Measurements from ENCODE around the gene SDHC.

DNA sequence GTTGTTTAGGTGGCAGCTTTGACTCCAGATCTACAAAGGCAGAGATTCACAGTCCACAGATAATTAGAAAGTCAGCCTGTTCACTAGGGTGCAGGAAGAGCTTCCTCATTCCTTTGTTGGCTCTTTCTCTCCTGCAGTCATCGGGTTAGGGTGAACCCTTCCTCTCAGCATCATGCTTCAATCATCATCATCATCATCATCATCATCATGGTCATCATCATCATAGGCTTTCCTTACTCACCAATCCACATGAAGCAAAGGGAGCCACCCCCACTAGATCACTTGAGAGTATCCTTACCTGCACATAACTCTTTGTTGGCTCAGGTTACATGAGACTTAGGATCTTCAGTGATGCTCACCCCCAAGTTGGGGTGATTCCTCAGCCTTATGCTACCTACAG, 23.4 kb upstream of the SDHC start:
- TF ChIP-seq EGR1 (IDR thresholded peaks at IDR 0.05; ENCODE audit: low read depth in 2 of 2) (no peak), CTCF (IDR thresholded peaks at IDR 0.05; ENCODE audit: low read depth, low read length, missing input control) (no peak), TAF1 (conservative IDR thresholded peaks at IDR 0.05) (no peak), NR2F2 (IDR thresholded peaks at IDR 0.05) (no peak), ATF3 (IDR thresholded peaks at IDR 0.05) (no peak), SP1 (IDR thresholded peaks at IDR 0.05) (no peak), GABPA (IDR thresholded peaks at IDR 0.05 in 1 of 2, conservative IDR thresholded peaks at IDR 0.05 in 1 of 2) (no peak), YY1 (IDR thresholded peaks at IDR 0.05) (no peak), RAD21 (IDR thresholded peaks at IDR 0.05) (no peak), JUND (IDR thresholded peaks at IDR 0.05) (no peak), FOXA1 (IDR thresholded peaks at IDR 0.05) (no peak), REST (IDR thresholded peaks at IDR 0.05) (no peak)
- TF ChIP-seq, protein P1, sequence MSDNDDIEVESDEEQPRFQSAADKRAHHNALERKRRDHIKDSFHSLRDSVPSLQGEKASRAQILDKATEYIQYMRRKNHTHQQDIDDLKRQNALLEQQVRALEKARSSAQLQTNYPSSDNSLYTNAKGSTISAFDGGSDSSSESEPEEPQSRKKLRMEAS (IDR thresholded peaks at IDR 0.05) = no peak

Measured in liver (tissue), 3 donors.